Hypothalamus (tissue), 51 donors: ENCODE data around the gene ZBTB40.
A peak's percentile ranks its signal among the peaks of the same experiment; 100 is the strongest.

Experiments
- DNase-seq, 51 donors: peaks; one replicate each; lab custom pipeline; 2025; lab: John Stamatoyannopoulos, UW

The ZBTB40 gene

DNA sequence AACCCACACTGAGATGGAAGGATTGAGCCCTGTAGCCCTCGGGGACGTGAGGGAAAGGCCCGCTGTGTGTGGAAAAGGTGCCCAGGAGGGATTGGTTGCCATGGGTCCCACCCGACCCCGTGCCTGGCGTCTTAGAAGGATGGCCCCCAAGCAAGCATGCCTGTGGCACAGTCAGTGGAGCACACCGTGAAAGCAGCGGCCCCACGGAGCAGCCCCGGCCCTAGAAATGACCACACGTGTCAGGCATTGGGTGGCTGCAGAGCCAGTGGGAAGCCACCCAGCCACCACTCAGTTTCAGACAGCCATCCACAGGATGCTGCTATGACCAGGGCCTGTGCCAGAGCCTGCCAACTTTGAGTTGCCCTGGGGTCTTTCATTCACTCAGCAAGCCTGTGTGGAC is 98.4 kb downstream of the ZBTB40 start:
- DNase-seq: no peak

DNA sequence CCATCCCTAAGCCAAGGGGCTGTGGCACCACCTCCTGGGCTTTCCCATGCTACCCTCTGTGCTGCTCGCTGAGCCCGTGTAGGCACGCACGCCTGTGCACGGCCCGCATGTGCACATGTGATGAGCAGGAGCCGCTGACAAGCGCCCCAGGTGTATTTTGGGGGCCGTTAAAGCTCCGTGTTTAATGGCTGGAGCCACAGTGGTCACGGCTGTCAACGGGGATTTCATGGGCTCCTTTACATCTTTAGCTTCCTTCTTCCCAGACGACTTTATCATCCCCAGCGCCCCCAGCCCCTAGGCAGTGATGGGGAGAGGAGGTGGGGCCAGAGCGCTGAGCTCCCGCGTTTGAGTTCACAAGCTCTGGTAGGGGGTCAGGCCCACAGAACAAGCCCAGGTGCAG is 99.9 kb downstream of the ZBTB40 start:
- no peak for DNase-seq

DNA sequence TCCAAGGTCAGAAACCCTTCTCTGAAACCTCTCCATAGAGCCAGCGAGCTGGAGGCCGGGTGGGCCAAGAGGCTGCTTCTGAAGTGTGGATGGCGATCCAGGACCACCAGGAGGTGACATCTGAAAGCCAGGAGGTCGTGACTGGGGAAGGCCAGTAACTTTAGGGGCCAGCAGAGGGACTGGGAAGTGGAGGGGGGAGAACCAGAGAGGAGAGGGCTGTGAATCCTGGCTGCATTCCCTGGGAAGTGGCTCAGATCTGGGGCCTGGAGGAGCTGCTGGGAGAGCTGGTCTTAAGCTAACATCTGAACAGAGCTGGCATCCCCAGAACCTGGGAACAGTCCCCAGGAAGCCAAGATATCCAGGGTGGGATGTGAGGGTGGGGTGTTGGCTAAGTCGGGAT is 100.4 kb downstream of the ZBTB40 start:
- no peak for DNase-seq

GRCh38 chr1:22553104-22553880 is 101.6 kb downstream of the ZBTB40 start:
- no peak for DNase-seq

GRCh38 chr1:22553991-22554522 is 102.4 kb downstream of the ZBTB40 start:
- no peak for DNase-seq

DNA sequence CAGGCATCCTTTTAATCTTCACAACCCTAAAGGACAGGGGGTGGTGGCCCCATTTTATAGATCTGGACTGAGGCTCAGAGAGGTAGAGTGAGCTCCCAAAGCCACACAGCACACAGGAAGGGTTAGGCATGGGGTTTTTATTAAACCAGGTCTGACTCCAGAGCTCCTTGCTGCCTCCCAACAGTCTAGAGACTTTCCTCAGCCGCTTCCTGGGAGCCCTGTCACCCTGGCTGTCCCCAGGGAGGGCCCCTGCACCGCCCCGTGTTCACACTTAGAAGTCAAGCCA is 103.7 kb downstream of the ZBTB40 start:
- no peak for DNase-seq

DNA sequence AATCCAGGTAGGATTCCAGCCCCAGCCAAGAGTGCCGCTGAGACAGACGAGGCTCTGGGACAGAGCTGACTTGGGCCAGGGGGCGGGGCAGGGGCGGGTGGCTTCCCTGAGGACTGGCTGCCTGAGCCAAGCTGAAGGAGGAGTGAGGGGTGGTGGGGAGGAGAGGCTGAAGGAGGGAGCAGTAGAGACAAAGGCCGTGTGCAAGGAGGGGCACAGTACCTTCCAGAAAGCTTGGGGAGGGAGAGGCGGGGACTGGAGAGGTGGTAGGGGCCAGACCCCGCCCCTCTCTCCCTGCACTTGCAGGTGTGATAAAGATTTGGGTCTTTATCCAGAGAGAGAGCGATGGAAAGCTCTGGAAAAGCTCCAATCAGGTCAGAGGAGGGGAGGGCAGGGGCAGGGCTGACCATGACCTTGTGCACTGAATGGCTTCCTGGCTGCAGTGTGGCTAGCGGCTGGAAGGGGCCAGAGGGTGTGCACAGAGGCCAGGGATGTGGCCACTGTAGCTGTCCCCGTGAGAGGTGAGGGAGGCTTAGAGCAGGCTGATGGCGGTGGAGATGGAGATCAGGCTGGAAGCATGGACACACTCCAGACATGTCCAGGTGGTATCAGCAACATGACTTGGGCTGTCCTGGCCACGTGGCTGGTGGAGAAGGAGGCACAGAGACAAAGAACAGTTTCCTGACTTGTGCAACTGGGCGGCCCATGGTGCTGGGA is 104.9 kb downstream of the ZBTB40 start:
- no peak for DNase-seq

GRCh38 chr1:22557341-22557950 is 105.8 kb downstream of the ZBTB40 start:
- DNase-seq: no peak

GRCh38 chr1:22562584-22563583 is 111.2 kb downstream of the ZBTB40 start, which contains the start of gene EPHA8:
EPHA8 (plus strand) TSS chr1:22563489; CDS start chr1:22563636, 147 bp downstream.
- DNase-seq: peak in 2 of 51 donors; percentile 4 to 6

GRCh38 chr1:22563671-22564602 is 112.3 kb downstream of the ZBTB40 start:
- no peak for DNase-seq

- no peak for DNase-seq
These were observed 114.5 kb downstream of the ZBTB40 start for GRCh38 chr1:22566161-22566560.

- DNase-seq: no peak
These were observed 115.5 kb downstream of the ZBTB40 start for GRCh38 chr1:22567197-22567596.

GRCh38 chr1:22567994-22568393 is 116.3 kb downstream of the ZBTB40 start:
- no peak for DNase-seq

DNA sequence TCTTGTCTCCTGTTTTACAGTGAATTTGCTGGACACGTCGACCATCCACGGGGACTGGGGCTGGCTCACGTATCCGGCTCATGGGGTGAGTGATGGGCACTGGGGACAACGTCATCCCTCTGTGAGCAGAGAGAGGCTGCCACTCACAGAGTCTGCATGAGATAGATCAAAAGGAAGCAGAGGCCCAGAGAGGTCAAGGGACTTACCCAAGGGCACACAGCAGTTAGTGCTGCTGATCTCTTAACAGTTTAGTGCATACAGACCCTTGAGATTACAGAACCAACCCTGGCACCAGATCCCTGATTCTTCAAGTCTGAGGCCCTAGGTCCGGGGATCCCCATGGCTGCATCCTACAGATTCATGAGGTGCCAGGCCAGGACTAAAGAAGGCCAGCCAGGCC is 117.6 kb downstream of the ZBTB40 start:
- no peak for DNase-seq

GRCh38 chr1:22570140-22570909 is 118.7 kb downstream of the ZBTB40 start:
- no peak for DNase-seq

GRCh38 chr1:22572818-22573217 is 121.2 kb downstream of the ZBTB40 start:
- no peak for DNase-seq

GRCh38 chr1:22573237-22573636 is 121.6 kb downstream of the ZBTB40 start:
- no peak for DNase-seq

DNA sequence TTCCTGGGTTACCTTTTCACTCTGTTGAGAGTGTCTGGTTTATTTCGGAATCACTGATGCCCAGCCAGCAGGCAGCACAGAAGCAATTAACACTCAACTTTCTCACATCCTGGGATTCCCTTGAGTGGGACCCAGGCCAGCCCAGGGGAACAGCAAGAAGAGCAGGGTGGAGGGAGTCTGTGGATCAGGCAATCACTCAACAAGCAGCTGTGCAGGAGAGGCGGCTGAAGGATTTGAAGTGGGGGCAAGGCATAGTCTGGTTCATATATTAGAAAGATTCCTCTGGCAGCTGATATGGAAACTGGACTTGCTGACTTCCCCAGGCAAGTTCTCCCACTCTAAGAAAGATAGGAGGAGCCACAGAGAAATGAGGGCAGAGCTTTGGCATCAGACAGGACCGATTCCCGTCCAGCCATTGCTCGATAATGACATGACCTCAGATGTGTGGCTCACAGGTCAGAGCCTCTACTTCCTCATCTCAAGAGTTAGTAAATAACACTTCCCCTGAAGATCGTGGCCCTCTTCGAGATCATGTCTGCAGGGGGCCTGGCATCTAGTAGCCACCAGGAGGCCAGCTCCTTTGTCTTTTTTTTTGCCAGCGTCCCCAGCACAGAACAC is 124.0 kb downstream of the ZBTB40 start:
- DNase-seq: no peak
